HG02588 (cell line): ENCODE measurements around the gene ANKRD13C.
"Not testable (repeated sequence)": the region's sequence is repeated elsewhere in the genome, so short reads cannot be mapped to it uniquely, and the experiment has no call there.

Experiments used
- ATAC-seq: cut with Tn5 transposase; IDR thresholded peaks from one replicate; pipeline ENCODE4 v1.9.1; 2021; ENCODE audit warnings: mild to moderate bottlenecking, moderate library complexity; ENCODE audit not compliant: unreplicated experiment

Gene ANKRD13C

DNA sequence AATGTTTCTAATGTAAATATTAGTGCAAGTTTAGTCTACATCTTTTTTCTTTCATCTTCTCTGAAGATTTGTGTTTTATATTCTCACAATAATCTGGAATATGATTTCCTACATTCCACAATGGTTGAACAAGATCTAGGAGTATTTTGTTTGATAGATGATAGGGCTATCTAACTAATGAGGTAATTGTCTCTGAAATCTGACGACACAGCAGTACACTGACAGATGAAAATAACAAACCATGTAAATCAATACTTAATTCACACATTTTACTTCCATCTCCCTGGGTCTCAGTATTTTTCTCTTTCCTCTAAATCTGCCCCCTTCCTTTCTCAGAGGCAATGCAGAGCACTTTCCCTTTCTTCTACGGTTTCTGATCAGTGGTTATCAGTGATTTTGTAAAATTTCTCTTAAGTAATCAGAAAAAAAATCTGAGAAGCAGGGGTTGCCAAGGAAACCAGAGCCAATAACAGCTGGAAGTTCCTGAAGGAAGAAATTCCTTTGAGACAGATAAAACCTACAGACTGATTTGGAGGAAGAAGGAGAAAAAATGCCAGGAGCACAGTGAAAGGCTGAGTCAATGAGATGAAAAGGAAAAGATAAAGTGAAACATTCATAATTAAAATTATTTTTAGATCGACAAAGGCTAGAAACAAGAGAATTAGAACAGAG, 7.3 kb upstream of the ANKRD13C start:
- ATAC-seq = no peak

DNA sequence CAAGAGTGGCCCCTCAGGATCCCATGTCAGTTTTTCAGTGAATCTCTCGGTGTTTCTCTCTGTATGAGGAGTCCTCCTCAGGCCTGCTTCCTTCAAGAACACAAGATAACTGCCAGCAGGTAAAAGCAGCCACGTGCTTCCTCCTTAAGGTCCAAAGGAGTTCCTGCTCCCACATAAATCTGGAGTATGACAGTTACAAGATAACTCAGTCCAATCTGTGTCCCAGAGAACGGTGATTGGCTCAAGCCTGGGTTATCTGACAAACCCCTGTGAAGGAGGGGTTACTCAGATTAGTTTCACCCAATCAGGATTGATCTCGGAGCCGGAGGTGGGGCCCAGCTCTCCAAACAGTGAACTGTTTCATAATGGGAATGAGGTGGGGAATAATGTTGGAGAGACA, 5.8 kb upstream of the ANKRD13C start:
- no peak for ATAC-seq

DNA sequence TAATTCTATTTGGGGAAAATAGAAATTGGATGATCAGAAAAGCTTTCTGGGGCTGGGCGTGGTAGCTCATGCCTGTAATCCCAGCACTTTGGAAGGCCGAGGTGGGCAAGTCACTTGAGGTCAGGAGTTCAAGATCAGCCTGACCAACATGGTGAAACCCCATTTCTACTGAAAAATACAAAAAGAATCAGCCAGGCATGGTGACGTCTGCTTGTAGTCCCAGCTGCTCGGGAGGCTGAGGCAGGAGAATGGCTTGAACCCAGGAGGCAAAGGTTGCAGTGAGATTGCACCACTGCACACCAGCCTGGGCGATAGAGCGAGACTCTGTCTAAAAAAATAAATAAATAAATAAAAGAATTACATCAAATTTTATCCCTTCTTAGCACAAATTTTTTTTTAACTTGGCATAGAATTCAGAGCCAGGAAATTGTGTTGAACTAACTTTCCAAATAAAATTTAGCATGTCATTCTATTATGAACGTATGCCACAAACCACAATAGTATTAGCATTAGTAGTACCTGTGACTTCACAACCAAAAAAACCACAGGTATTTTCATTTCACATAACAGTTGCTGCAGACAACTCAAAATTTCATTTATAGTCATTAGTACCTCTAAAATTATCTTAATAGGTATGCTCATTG, 4.5 kb upstream of the ANKRD13C start:
- ATAC-seq = no peak

DNA sequence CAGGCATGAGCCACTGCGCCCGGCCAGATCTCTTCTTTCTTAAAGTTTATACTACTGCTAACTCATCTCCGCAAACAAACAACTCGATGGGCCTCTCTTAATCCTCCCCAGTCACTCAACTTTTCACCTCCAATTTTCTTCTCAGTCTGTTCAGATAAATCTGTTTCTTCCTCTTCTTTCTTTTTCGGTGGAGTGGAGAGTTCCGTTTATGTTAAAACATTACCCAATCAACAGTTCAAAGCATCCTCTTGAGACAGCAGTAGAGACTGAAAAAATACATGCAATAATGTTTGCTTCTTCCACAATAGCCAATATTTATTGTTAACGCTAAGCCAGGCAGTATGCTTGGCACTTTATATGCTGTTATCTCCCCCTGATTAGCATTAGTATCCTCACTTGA, 1.4 kb upstream of the ANKRD13C start:
- no peak for ATAC-seq

DNA sequence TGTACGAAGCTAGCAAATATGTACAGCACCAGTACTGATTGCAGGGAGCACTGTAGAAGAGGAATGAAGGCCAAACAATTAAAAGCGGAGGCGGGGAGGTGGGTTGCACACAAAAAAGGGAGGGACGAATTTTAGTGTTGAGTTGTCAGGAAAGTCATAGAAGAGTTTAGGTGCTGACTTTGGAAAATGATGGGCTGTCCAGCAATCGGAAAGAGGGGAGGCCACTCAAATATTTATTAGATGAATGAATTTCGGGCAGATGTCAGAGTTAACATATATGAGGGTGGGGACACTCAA, 537 bp upstream of the ANKRD13C start:
- no peak for ATAC-seq

DNA sequence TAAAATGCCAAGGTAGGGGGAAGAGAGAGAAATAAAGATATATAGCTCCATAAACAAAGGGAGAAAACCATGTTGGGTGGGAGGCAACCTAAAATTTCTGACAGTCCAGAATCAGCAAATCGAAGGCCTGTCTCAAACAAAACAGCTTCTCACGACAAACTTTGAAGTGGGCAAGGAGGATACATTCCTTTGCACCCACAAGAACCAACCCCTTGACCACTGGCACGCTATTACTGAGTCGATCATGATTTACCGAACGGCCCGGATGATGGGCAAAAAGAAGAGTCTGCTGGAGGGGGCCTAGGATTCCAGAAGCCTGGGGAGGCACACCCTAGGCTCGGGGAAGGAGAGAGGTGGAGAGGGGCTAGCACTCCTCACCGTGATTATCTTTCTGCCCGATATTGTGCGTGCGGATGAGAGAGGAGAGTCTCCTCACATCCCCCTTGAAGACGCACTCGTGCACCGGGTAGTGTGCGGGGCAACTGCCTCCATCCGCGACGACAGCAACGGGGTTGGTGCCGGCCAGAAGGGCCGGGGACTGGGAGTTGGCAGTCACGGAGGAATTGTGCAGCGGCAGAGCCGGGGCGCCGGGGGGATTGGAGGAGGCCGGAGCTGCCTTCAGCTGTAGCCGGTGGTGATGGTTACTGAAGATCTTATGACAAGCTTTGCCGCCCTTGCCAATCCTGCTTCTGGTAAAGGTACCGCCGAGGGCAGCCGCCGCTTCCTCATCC, 756 bp downstream of the ANKRD13C start:
- peak; percentile 6 for ATAC-seq

DNA sequence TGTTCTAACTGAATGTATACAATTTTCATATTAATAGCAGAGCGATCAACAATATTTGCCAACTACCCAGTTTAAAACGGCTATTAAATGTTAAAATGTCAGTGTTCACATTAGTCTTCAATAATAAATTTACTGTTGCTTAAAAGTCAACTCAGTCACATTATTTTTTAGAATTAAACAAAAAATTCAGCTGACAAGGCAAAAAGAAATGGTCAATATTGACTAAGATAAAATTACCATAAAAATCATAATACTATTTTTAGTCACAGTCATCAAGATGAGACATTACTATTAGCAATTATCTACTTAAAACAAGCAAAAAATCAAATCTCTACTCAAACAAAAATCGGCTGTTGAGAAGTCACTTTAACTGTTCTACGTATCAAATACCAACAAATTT, 1.5 kb downstream of the ANKRD13C start:
- no peak for ATAC-seq

DNA sequence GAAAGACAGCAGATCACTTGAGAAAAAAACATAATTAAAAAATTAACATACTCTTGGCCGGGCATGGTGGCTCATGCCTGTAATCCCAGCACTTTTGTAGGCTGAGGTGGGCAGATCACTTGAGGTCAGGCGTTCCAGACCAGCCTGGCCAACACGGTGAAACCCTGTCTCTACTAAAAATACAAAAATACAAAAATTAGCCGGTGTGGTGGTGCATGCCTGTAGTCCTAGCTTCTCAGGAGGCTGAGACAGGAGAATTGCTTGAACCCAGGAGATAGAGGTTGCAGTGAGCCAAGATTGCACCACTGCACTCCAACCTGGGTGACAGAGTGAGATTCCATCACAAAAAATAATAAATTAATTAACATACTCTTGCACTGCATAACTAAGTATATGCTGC, 4.7 kb downstream of the ANKRD13C start:
- ATAC-seq = not testable (repeated sequence)

DNA sequence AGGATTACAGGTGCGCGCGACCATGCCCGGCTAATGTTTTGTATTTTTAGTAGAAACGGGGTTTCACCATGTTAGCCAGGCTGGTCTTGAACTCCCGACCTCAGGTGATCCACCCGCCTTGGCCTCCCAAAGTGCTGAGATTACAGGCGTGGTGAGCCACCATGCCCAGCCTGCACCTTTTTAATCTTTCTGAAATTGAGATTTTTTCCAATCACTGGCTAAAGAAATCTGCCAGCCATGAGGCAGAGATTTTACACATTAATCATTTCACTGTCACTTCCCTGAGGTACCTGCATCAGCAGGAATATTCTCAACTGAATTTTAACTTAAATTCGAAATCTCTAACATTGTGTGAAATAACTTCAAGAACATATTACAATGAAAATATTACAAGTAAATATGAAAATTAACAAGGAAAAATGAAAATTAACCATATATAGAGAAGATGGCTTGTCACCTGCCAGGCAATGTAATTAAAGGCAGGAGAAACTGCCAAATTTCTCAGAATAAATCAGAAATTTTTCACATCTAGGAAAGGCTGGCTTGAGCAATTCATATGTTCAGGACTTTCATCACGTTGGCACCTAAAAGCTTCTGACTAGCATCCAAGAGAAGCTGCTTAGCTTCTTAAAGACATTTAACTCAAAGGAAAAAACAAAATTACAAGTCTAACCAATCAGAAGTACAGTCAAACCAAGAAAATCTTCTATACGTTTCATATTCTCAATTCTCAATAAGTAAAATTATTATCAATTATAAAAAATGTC, 5.9 kb downstream of the ANKRD13C start:
- no peak for ATAC-seq

DNA sequence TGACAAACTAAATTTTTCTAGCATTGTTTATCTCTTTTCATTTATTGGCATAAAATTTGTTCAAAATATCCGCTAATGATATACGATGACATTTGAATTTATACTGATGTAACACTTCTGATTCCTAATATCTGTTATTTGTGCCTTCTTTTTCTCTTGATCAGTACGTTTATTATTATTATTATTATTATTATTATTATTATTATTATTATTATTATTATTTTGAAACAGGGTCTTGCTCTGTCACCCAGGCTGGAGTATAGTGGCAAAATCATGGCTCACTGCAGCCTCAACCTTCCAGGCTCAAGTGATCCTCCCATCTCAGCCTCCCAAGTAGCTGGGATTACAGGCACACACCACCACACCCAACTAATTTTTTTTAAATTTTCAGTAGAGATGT, 14.9 kb downstream of the ANKRD13C start:
- not testable (repeated sequence) for ATAC-seq

DNA sequence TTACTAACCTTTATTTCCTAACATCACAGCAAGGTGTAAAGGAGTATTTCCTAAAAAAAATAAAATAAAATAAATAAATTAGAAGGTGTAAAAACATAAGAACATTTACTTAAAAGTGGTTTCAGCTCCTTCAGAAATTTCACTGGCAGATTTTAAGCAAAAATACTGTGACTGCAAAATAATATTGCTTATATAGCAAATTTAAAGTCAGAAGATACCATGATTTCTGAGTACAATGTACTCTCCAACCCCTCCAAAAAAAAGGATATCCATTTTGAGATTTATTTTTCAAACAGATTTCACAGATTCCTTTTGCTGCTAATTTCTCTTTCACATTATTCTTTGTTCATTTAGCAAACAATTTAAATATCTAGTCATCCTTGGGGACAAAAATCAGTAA, 18.5 kb downstream of the ANKRD13C start:
- no peak for ATAC-seq

DNA sequence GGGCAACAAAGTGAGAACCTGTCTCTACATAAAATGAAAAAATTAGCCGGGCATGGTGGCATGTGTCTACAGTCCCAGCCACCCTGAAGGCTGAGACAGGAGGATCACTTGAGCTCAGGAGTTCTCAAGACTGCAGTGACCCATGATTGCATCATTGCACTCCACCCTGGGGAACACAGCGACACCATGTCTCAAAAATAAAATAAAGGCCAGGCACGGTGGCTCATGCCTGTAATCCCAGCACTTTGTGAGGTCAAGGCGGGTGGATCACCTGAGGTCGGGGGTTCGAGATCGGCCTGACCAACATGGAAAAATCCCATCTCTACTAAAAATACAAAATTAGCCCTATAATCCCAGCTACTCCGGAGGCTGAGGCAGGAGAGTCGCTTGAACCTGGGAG, 20.1 kb downstream of the ANKRD13C start:
- no peak for ATAC-seq

DNA sequence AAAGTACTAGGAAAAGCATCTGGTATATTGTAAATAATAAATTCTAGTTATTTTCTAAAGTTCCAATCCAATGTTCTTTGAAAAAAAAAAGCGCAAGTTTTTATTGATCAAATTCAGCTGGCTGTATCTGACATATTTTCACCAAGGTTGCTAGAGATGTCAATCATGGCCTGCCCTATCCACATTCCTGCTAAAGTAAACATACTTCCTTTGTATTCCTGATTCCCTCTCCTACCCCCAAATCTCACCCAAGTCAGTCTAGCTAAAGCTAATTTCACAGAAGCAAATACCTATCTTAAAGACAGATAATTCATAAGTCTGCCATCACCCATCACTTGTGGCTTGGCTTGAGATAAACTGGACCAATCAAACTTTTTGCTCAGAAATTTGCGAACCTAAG, 21.3 kb downstream of the ANKRD13C start:
- no peak for ATAC-seq

DNA sequence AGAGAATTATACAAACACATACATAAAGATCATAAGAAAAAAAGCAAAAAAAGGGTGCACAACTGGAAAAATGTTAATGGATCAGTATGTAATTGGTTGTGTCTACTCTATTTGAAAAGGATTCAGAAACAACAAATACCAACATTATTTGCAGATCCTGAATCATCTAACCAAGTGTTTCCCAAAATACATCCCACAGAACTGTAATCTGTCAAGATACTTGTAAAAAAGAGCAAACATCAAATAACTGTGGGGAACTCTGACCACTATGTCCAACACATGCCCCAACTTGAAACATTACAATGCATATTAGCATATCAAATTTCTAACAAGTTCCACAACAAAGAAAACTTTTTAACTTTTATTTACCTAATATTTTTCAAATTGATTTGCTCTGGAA, 22.6 kb downstream of the ANKRD13C start:
- no peak for ATAC-seq

DNA sequence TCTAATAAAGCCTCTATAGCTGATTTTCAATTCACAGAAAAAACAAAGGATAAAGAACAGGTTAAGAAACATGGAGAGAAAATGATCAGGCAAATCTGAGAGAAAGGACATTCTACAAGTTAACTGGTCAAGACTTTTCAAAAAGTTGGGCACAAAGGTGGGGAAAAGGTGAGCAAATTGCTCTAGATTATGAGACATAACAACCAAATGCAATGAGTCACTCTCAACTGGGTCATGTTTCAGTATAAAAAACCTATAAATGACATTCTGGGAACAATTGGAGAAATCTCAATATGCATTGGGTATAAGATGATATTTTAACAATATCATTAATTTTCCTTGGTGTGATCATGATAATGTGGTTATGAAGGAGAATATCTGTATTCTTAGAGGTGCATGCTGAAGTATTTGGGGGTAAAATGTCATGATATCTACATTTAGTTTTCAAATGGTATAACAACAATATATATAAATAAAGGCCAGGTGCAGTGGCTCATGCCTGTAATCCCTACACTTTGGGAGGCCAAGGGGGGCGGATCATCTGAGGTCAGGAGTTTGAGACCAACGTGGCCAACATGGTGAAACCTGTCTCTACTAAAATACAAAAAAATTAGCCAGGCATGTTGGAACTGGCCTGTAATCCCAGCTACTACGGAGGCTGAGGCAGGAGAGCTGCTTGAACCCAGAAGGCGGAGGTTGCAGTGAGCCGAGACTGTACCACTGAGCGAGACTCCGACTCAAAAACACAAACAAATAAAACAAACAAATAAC, 27.0 kb downstream of the ANKRD13C start:
- no peak for ATAC-seq

DNA sequence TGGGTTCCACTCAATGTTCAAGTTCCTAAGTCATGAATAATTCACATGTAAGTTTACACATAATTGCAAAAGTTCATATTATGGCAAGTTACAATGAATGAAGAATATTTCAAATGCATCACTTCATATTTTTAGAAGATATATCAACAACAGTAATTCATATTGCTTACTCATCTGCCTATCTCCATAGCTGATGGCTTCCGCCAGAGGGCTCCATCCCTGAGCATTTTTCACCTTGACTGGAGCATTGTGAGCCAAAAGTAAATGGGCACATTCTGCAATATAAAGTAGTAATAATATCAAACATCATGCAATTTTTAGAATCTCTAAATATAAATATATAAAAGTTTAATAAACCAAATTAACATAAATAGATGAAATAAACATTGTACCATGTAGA, 29.8 kb downstream of the ANKRD13C start:
- ATAC-seq = no peak

DNA sequence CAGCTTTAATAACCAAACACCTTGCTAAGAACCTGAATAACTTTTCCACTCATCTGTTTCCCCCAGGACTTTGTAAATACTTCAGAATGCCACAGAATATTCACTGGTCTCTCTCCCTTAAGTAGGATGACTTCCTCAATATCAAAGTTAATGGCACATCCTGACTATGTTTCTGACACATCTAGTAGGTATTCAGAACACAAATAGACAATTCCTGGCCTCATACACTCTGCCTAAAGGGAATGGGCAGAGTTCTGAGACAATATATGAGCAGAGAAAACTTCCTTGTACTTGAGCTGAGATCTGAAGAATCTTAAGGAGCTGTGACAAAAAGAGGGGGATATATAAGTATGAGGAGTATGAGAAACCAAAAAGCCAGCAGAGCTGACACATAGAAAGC, 34.8 kb downstream of the ANKRD13C start:
- ATAC-seq = no peak

DNA sequence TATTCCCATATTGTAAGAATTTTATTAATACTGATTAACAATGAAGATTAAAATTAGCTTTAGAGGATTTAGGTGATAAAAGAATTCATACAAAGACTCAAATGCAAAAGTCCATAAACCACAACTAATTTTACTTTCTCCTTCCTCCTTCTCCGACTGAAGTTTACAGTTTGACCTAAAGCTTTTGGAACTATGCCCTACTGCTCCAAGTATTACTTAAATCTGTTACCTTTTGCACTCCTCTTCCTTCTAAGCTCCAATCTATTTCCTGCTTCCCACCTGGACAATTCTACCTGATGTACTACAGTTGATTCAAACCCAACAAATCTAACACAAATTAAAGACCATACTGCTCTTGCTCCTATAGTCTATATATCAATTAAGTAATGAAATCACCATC, 36.3 kb downstream of the ANKRD13C start:
- ATAC-seq = no peak

DNA sequence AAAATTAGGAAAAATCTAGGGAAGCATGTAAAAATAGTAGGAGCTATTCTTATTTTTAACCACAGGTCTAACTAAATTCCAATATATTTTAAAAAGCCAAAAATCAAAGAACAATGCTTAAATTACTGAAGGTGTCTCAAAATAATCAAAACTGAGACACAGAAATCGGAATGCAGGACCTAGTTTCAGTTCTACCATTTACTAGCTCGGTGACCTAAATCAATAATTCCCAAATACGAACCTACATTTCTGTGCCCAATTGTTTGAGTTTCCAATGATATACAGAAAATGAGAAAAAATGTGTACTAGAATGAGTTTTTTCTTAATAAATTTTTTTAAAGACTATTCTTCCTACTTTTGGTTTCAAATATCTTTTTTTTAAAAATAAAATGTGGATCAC, 37.4 kb downstream of the ANKRD13C start:
- ATAC-seq = no peak

DNA sequence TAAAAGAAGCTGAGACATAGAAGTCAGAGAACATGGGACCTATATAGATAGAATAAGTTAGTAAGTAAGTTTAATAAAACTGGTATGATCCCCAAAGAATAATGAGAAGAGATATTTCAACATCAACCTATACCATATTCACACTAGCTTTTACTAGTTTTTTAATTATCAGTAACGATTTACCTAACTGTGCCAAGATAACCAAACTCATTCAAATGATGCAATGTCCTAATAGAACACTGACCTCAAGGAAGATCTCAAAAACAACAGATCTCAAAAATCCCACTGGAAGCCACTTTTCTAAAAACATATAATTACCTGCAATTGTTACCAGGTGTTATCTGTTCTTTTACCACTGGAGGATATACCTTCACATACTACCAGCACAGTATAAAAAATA, 38.7 kb downstream of the ANKRD13C start:
- ATAC-seq = no peak

DNA sequence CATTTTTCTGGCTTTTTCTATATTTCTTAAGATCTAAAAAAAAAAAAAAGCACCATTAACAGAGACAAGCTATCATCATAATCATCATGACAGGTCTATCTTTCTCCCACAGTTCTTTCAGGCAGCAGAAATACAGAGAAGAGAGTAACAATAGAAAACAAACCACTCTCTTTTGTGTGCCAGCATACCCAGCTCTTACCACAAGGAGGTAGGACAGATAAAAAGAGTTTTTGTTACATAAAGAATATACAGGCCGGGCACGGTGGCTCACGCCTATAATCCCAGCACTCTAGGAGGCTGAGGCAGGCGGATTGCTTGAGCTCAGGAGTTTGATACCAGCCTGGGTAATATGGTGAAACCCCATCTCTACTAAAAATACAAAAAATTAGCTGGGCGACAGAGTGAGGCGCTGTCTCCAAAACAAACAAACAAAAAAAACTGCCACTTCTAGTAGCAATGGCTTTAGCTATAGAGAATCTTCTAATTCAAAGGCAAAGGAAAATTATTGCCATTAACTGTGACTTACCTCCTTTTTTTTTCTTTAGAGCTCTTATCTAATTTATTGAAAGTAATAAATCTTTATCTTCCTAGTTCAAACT, 39.7 kb downstream of the ANKRD13C start:
- ATAC-seq = no peak
